Measurements from ENCODE around the gene EGFL8. TPM values are rescaled to one million over a fixed set of nuclear protein-coding genes. Genes with fewer than 3 reads are reported as not detected.

The EGFL8 gene
- total RNA-seq, 1 experiment from 2014 or later, result 4.9 TPM

GRCh38 chr6:32167761-32168262, 3.4 kb downstream of the EGFL8 start:
- DNase-seq (ENCODE audit: low spot score), result no peak

- DNase-seq (ENCODE audit: low spot score), result no peak
These were observed 4.0 kb downstream of the EGFL8 start for GRCh38 chr6:32168350-32168749.

- DNase-seq (ENCODE audit: low spot score), result no peak
These were observed 4.6 kb downstream of the EGFL8 start for GRCh38 chr6:32168807-32169591.

GRCh38 chr6:32170294-32170693, 5.9 kb downstream of the EGFL8 start:
- no peak for DNase-seq (ENCODE audit: low spot score)

GRCh38 chr6:32171234-32171633, 6.8 kb downstream of the EGFL8 start:
- no peak for DNase-seq (ENCODE audit: low spot score)

- no peak for DNase-seq (ENCODE audit: low spot score)
These were observed 8.8 kb downstream of the EGFL8 start for GRCh38 chr6:32173051-32173727.

GRCh38 chr6:32174416-32174815, 10.0 kb downstream of the EGFL8 start:
- DNase-seq (ENCODE audit: low spot score), result no peak

GRCh38 chr6:32175322-32175710, 10.9 kb downstream of the EGFL8 start:
- DNase-seq (ENCODE audit: low spot score), result no peak

- DNase-seq (ENCODE audit: low spot score), result peak; percentile 94
These were observed 11.5 kb downstream of the EGFL8 start, which contains the start of gene AGPAT1 for GRCh38 chr6:32175711-32176475. TSS of gene AGPAT1 (minus strand) at chr6:32176084. CDS start at chr6:32171496, 4,588 bp downstream.

GRCh38 chr6:32176476-32177182, 12.2 kb downstream of the EGFL8 start:
- peak; percentile 37 for DNase-seq (ENCODE audit: low spot score)

GRCh38 chr6:32177183-32177787, 12.9 kb downstream of the EGFL8 start:
- no peak for DNase-seq (ENCODE audit: low spot score)

GRCh38 chr6:32177788-32178546, 13.6 kb downstream of the EGFL8 start, which contains the start of gene RNF5:
TSS of gene RNF5 (plus strand) at chr6:32178405. CDS start at chr6:32178512, 107 bp downstream.
- peak; percentile 100 for DNase-seq (ENCODE audit: low spot score)

GRCh38 chr6:32178547-32179440, 14.4 kb downstream of the EGFL8 start:
- DNase-seq (ENCODE audit: low spot score), result no peak

GRCh38 chr6:32179766-32180405, 15.5 kb downstream of the EGFL8 start:
- no peak for DNase-seq (ENCODE audit: low spot score)

GRCh38 chr6:32181148-32181702, 16.8 kb downstream of the EGFL8 start:
- no peak for DNase-seq (ENCODE audit: low spot score)

GRCh38 chr6:32181915-32182529, 17.6 kb downstream of the EGFL8 start:
- no peak for DNase-seq (ENCODE audit: low spot score)

- DNase-seq (ENCODE audit: low spot score), result no peak
These were observed 18.2 kb downstream of the EGFL8 start for GRCh38 chr6:32182555-32182981.

- no peak for DNase-seq (ENCODE audit: low spot score)
These were observed 18.6 kb downstream of the EGFL8 start for GRCh38 chr6:32183030-32183429.

All from A172 (cell line).